ENCODE results near the gene TDG. TPM values are rescaled to one million over a fixed set of nuclear protein-coding genes. Genes with fewer than 3 reads are reported as not detected.
A peak's percentile ranks its signal among the peaks of the same experiment; 100 is the strongest.

The TDG gene
- total RNA-seq, 1 donor from 2014 or later, result 34.2 TPM

DNA sequence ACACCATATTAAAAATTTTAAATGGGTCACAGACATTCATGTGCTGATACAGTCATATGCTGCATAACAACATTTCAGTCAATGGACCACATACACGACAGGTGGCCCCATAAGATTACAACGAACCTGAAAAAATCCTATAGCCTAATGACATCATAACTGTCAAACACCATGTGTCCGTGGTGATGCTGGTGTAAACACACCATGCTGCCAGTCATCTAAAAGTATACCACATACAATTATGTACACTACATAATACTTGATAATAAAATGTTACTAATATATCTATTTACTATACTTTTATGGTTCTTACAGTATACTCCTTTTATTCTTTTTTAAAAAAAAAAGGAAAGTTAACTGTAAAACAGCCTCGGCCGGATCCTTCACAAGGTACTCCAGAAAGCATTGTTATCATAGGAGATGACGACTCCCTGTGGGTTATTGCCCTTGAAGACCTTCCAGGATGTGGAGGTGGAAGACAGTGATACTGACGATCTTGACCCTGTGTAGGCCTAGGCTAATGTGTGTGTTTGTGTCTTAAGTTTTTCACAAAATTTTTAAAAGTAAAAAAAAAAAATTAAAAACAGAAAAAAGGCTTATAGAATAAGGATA, 5.0 kb upstream of the TDG start:
- ATAC-seq (ENCODE audit: low read depth) (no peak), DNase-seq (no peak)
- intact Hi-C loops (cut with micrococcal nuclease), result no loop called here
- CTCF ChIA-PET, result no interaction called here
- H3K27ac Mint-ChIP-seq, result no peak overlapping the region
- no peaks in the 10 kb centered on the region for H3K27me3 Mint-ChIP-seq
- H3K4me3 Mint-ChIP-seq, result no peak overlapping the region
- peaks cover 42% of the 10 kb centered on the region for H3K4me1 Mint-ChIP-seq
- no peaks in the 10 kb centered on the region for H3K9me3 Mint-ChIP-seq
- TF ChIP-seq CTCF (IDR thresholded peaks at IDR 0.05), result no peak
- POLR2A ChIA-PET, result interaction anchor here (1.6 to 8.5 kb wide), 2 partner anchors 11 to 31 kb away, joined by 5 to 78 read pairs; partner anchors contain the start of gene HSP90B1
- H3K36me3 Mint-ChIP-seq (ENCODE audit: low read depth), result peaks cover 9% of the 10 kb centered on the region

- no peaks in the 10 kb centered on the region for H3K27me3 Mint-ChIP-seq
- no peak for DNase-seq
- CTCF ChIA-PET, result interaction anchor here (0.5 kb wide), 1 partner anchor 22 kb away, joined by 3 read pairs; no protein-coding TSS in a partner anchor
- H3K27ac Mint-ChIP-seq, result no peak overlapping the region
- intact Hi-C loops (cut with micrococcal nuclease), result no loop called here
- H3K9me3 Mint-ChIP-seq, result no peaks in the 10 kb centered on the region
- POLR2A ChIA-PET, result interaction anchor here (1.3 to 6.8 kb wide), 2 partner anchors 9 to 33 kb away, joined by 3 to 151 read pairs; partner anchors contain the start of gene HSP90B1
- H3K4me3 Mint-ChIP-seq, result no peak overlapping the region
- no peak for ATAC-seq (ENCODE audit: low read depth)
- H3K4me1 Mint-ChIP-seq, result peaks cover 42% of the 10 kb centered on the region
- TF ChIP-seq CTCF (IDR thresholded peaks at IDR 0.05), result no peak
- H3K36me3 Mint-ChIP-seq (ENCODE audit: low read depth), result peaks cover 12% of the 10 kb centered on the region
Observed at GRCh38 chr12:103962493-103962892, 3.2 kb upstream of the TDG start.

DNA sequence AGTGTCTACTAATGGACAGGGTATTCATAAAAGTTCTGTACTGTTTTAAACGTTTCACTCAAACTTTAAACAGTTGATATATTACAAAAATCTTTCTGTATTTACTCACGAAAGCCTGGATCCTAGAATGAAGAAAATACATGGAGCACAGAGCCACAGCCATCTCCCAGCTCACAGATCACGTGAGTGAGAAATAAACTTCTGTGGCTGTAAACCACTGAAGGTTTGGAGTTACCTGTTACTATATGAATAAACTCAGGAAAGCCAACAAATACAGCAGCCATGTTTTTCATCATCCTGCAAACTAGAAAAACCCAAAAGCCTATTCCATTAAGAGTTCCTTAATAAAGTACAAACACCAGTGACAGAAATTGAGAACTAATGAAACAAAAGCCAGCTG, 867 bp upstream of the TDG start:
- ATAC-seq (ENCODE audit: low read depth), result no peak
- ChIA-PET POLR2A (interaction anchor here (1.2 to 6.8 kb wide), 8 partner anchors 9 to 173 kb away, joined by 5 to 151 read pairs (median 18); partner anchors contain the start of genes HCFC2, HSP90B1, NFYB and NT5DC3), CTCF (interaction anchor here (1.5 to 2.1 kb wide), 2 partner anchors 8 to 38 kb away, joined by 6 to 13 read pairs; a partner anchor contains a TSS)
- intact Hi-C loops (cut with micrococcal nuclease), result loop anchor here (1.0 kb wide), 4 partner anchors 8 to 1142 kb away; partner anchors contain the start of genes HCFC2, HSP90B1 and WASHC4
- no peak for DNase-seq
- peaks cover 29% of the 10 kb centered on the region for H3K36me3 Mint-ChIP-seq (ENCODE audit: low read depth)
- no peaks in the 10 kb centered on the region for H3K9me3 Mint-ChIP-seq
- peaks cover 60% of the 10 kb centered on the region for H3K4me1 Mint-ChIP-seq
- TF ChIP-seq CTCF (IDR thresholded peaks at IDR 0.05), result no peak
- H3K27me3 Mint-ChIP-seq, result no peaks in the 10 kb centered on the region
- peak overlapping the region; percentile 97 for H3K27ac Mint-ChIP-seq
- H3K4me3 Mint-ChIP-seq, result peak overlapping the region; percentile 97

DNA sequence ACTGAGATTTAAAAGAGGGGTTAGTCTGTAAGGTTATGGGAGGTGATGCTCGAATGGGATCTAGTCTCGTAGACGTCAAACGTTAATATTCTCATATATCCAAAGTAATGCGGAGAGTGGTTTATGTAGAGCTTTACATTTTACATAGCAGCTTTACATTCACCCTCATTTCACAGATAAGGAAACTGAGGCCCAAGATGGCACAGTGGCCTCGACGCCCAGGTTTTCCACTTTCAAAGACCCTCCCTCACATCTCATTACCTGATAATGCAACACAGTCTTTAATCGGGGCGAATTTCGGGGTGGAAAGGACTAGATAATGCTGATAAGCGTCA, 450 bp upstream of the TDG start:
- DNase-seq (no peak), ATAC-seq (ENCODE audit: low read depth) (no peak)
- TF ChIP-seq CTCF (IDR thresholded peaks at IDR 0.05), result no peak
- intact Hi-C loops (cut with micrococcal nuclease), result loop anchor here (1.0 kb wide), 4 partner anchors 8 to 1142 kb away; partner anchors contain the start of genes HCFC2, HSP90B1 and WASHC4
- peak overlapping the region; percentile 97 for H3K27ac Mint-ChIP-seq
- peak overlapping the region; percentile 97 for H3K4me3 Mint-ChIP-seq
- no peaks in the 10 kb centered on the region for H3K27me3 Mint-ChIP-seq
- CTCF ChIA-PET, result interaction anchor here (0.9 to 2.1 kb wide), 4 partner anchors 9 to 81 kb away, joined by 4 to 13 read pairs (median 6); a partner anchor contains a TSS
- no peaks in the 10 kb centered on the region for H3K9me3 Mint-ChIP-seq
- peaks cover 60% of the 10 kb centered on the region for H3K4me1 Mint-ChIP-seq
- peaks cover 29% of the 10 kb centered on the region for H3K36me3 Mint-ChIP-seq (ENCODE audit: low read depth)
- POLR2A ChIA-PET, result interaction anchor here (0.9 to 6.8 kb wide), 19 partner anchors 9 to 1271 kb away, joined by 3 to 151 read pairs (median 7); partner anchors contain the start of genes APPL2, HCFC2, HSP90B1 and NFYB

DNA sequence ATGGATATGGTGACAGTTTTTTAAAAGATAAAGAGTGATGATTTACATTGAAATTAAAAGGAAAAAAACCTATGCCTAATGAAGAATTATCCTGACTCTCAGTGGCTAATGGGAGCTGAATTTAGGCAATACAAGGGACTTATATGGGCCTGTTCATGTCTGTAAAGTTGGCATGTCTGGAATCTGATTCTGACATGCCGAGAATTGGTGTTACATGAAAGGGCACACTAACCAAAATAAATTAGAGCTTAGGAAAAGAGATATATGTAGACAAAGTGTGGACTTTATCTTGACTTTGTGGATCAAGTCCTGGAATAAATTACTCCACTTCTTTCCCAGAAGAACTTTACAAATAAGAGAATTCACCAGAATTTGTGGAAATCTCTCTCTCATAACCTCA, 1.1 kb downstream of the TDG start:
- ATAC-seq (ENCODE audit: low read depth) (no peak), DNase-seq (no peak)
- TF ChIP-seq CTCF (IDR thresholded peaks at IDR 0.05), result no peak
- H3K27me3 Mint-ChIP-seq, result no peaks in the 10 kb centered on the region
- peaks cover 33% of the 10 kb centered on the region for H3K36me3 Mint-ChIP-seq (ENCODE audit: low read depth)
- H3K4me3 Mint-ChIP-seq, result peak overlapping the region; percentile 97
- peak overlapping the region; percentile 97 for H3K27ac Mint-ChIP-seq
- CTCF ChIA-PET, result interaction anchor here (0.7 to 2.1 kb wide), 2 partner anchors 39 to 719 kb away, joined by 3 to 6 read pairs; no protein-coding TSS in a partner anchor
- H3K9me3 Mint-ChIP-seq, result no peaks in the 10 kb centered on the region
- H3K4me1 Mint-ChIP-seq, result peaks cover 61% of the 10 kb centered on the region
- POLR2A ChIA-PET, result interaction anchor here (1.1 to 6.8 kb wide), 13 partner anchors 11 to 1269 kb away, joined by 3 to 151 read pairs (median 11); partner anchors contain the start of genes APPL2, HCFC2, HSP90B1 and NFYB
- intact Hi-C loops (cut with micrococcal nuclease), result no loop called here

All from activated B cell treated with CpG ODN at 0.5 μM for 24 hours (primary cell).